NCI-H748 (cell line): ENCODE data around the gene KIF23.

ENCODE experiments used
- DNase-seq: peaks from one replicate; lab custom pipeline; 2025; ENCODE audit not compliant: unreplicated experiment; lab: John Stamatoyannopoulos, UW

The KIF23 gene

DNA sequence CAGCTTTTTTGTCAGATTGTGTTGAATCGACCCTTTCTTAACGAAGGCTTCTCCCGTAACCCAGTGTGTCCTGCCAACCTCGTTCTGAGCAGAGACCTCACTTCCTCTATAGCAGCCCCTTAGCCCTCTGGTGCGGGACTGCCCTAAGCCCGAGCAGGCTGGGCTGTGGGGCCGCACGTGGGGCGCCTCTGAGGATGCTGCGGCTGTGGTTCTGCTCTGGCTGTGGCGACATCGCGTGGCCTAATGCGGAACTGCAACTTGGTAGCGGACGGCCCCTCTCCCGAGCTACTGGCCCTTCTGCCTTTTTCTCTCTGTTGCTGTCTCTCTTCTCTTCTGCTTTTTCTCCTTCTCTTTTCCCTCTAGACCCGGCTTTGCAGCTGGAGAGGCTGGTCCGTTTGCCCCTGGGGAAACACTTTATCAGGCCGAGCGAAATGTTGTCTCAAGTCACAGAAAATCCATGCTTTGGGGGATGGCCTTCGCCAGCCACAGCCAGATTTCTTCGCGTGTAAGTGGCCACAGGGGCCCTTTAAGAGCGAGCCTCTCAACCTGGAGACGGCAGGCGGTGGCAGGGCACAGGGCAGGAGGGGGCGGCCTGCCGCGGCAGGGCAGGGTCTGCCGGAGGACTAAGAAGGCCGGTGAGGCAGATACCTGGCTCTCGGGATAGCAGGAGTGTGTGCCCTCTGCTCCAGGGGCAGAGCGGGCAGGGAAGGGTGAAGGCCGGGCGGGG, 19.4 kb upstream of the KIF23 start:
- peak; percentile 51 for DNase-seq

DNA sequence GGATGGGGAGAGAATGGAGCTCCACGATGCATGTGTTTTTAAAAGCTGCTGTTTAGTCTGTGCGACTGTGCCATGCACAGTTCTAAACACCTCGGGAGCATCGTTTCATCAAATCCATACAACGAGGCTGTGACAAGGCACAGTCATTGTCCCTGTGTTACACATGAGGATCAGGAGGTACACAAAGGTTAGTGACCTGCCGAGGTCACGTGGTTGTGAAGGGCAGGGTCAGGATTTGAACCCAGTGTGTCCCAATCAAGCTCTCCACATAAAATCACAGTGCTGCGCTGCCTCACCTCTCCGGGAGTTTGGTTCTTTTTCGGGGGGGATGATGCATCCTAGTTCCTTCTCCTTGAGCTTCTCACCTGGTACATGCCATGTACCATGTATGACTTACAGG, 18.7 kb upstream of the KIF23 start:
- no peak for DNase-seq

DNA sequence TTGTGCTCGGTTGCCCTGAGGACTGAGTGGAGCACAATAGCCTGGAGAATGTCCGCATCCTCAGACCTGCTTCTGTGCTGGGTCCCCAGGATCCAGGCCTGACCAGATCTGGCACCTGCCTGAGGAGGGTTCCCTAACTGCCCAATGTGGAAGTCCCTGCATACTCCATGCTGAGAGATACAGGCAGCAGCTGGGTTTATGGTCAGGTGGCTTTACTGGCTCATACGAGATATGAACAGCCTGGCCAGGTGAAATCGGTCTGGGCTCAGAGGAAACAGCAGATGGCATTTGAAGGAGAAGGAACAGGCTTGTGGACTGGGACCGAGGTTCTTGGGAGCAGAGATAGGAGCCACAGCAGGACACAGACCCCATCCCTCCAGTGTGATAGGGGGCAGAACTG, 18.2 kb upstream of the KIF23 start:
- no peak for DNase-seq

DNA sequence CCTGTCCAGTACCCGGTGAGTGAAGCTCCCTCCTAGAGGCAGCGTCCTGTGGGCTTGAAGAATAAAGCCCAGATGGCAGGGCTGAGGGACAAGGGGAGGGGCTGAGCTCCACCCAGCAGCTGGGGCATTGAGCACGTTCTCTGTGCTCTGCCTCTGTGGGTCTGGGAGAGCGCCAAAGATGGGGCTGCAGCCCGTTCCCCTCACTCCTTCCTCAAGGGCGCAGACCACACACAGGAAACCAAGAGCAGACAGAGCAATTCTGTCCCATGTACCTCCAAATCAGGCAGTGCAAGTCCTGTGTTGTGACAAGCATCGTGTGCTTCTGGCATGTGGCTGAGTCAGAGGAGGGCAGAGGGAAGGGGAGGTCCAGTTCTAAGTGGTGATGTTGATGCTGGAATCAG, 15.7 kb upstream of the KIF23 start:
- DNase-seq: no peak

DNA sequence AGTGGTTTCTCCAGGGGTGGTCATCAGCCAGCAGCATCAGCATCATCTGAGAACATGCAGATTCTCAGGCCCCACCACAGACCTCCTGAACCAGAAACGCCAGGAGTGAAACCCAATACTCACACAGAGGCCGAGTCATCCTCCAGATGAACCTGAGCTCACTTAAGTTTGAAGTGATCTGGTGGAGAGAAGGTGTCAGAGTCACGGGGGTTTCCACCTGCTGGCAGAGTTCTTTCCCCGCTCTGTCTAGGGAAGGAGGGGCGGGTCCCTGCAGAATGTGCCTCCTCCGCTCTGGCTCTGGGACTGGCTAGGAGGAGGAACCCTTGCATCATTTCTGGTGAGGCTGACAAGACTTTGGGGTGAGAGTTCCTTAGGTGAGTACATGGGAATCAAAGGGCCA, 13.3 kb upstream of the KIF23 start:
- no peak for DNase-seq

DNA sequence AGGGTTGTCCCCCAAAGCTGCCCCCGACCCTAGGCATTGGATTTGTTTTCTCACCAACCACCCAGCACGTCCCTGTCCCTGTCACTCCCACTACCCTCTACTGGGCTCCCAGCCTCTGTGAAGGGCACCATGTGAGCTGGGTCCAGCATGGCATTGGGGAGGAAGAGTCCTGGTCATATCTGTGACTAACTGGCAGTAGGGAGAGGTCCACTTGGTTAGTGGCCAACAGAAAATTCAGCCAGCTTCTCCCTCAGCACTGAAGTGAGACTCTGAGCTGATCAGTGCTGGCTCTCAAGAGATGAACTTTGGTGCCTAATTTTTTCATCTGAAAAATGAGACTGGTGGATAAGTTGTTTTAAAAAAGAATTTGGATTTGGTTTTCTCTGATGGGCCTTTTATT, 11.3 kb upstream of the KIF23 start:
- DNase-seq: no peak

- no peak for DNase-seq
These were observed 10.6 kb upstream of the KIF23 start for GRCh38 chr15:69403594-69403993.

DNA sequence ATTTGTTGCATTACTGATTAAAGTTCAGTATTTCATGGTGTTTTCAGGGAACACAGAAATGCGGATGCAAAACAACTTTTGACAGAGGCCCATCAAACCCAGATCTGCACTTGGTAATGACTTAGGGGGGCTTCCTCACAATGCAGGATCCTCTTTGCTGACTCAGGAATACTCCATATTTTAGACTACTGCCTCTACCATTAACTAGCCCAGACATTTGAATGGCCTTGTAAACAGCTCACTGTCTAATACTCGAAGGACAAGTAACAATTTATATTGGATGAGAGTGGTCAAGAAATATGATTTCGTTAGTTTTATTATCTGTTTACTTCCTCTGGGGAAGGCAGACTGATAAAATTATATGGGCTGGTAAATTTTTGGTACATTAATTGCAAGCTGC, 9.0 kb upstream of the KIF23 start:
- no peak for DNase-seq

DNA sequence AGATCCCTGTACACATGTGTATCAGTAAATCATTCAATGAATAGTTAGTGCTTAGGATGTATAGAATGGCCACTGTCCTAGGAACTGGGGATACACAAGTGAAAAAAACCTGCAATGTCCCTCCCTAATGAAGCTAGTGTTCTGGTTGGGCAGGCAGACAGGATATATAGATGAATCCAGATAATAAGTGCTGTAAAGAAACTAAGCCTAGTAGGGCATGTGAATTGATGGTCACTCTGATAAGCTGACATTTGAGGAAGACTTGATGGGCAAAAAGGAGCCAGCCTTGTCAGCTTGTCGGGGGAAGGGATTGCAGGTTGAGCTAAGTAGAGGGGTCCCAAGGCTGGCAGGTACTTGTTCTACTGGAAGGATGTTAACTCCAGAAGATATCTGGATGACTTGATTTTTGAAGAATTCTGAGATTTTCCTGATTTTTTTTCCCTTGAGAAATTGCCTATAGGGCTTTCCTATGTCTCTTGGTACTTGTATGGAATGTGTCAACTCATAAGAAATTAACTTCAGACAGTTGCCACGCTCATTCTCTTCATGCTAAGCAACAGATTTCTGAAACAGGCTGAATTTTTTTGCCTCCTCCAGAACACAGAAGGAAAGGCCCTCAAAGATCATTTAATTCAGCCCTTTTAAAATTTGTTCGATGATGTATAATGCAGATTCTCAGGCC, 6.3 kb upstream of the KIF23 start:
- no peak for DNase-seq

DNA sequence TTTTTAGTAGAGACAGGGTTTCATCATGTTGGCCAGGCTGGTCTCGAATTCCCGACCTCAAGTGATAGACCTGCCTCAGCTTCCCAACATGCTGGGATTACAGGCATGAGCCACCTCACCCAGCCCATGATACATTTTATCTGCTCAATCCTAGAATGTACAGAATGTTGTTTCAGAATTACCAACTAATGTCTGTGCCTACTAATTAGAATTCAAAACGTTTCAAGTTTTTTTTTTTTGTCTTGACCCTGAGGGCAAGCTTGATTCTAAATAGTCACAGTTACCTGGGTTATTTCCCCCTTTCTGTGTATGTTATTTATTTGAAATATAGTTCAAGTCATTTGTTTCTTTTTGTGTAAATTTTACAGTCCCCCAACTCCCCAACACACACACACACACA, 5.3 kb upstream of the KIF23 start:
- DNase-seq: no peak

DNA sequence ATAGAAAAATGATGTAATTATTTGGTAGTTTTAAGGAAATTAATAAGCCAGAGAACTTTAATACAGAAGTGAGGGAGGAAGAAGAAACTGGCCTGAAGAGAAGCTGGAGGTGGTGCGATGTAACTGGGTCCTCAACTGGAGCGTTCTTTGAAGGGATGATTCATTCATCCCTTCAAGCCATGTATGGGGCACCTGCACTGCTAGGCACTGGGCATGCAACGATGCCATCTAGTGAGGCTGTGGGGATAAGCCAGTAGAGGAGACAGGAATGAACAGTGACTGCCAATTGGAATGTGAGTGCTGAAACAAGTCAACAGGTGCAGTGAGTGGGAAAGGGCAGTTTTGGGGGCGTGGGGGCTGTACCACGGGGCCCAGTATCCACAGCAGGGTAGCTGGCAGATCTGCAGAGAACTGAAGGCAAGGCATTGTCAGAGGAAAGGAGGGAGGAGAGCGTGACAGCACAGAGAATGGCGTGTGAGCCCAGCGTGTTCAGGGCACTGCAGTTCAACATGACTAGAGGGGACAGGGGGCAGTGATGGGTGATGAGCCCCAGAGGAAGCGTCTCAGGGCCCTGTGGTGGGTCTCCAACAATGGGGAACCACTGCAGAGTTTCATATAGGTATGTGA, 3.8 kb upstream of the KIF23 start:
- peak; percentile 12 for DNase-seq

DNA sequence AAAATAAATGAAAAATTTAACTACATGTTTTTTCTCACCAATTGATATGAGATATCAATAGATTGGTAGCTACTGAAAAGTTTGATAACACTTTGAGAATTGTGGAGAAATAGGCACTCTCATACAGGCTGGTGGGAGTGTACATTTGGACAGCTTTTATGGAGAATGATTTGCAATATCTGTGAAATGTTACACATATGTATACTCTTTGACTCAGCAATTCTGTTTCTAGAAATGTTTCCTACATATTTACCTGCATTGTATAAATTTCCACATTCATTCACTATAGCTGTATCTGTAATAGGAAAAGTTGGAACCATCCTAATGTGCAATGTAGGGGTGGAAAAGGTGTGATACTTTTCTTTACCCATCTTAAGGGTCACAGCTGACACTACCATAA, 1.9 kb upstream of the KIF23 start:
- no peak for DNase-seq

- DNase-seq: no peak
These were observed 1.4 kb upstream of the KIF23 start for GRCh38 chr15:69412701-69413100.

DNA sequence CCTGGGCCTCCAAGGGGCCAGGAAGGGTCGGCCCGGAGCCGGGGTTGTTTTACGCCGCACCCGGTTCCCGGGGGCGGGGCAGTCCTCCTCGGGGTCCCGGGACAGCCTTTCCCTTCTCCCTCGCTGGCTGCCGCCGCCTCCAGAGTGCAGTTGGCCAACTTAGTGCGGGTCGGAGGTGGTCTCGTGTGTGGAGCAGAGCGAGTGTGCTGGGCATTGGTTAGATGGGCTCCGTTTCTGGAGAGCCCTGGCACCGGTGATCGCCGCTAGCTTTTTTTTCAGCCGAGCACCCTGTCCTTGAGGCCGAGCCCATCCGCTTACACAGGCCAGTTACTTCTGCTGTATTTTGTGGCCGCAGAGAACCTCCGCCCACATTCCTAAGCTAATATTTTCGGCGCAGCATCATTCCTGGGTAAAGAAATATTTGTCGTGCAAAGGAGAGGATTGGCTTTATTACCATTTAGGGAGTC, 585 bp downstream of the KIF23 start:
- DNase-seq: peak; percentile 44

DNA sequence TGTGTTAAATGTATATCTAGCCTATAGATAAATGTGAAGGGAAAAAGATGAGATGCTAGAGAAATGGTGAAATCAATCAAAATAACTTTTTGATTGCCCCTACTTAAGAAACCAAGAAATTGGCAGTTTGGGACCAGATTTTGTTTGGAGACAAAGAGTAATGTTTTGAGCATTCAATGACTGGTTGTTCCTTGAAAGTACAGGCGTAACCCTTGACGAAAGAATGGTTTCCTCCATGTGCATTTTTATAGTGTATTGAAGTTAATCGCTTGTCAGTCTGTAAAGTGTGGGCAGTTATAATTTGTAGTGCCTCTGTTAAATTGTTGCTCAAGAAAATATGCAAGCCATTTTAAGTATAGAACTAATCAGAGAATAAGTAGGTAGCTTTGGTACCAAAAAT, 1.2 kb downstream of the KIF23 start:
- DNase-seq: no peak

- no peak for DNase-seq
These were observed 3.4 kb downstream of the KIF23 start for GRCh38 chr15:69417581-69417980.

- no peak for DNase-seq
These were observed 7.3 kb downstream of the KIF23 start for GRCh38 chr15:69421498-69421897.

DNA sequence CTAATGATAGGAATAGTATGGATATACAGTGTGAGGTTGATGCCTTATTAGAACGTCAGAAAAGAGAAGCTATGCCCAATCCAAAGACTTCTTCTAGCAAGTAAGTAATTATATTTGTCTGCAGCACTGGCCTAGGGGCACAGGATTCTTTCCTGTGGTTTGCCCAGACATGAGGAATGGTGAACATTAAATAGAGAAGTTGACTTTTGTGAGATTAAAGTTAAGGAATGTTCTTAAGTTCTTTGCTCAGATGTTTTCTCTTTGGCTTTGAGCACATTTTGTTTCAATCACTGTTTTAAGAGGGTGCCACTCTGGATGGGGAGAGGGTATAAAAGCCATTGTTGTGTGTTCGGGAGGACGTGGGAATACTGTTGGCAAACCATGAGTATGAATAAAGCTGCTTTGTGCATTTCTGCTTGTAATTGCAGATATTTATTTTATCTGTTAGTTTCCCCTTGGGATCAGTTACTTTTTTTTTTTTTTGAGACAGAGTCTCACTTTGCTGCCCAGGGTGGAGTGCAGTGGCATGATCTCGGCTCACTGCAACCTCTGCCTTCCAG, 8.3 kb downstream of the KIF23 start:
- no peak for DNase-seq

DNA sequence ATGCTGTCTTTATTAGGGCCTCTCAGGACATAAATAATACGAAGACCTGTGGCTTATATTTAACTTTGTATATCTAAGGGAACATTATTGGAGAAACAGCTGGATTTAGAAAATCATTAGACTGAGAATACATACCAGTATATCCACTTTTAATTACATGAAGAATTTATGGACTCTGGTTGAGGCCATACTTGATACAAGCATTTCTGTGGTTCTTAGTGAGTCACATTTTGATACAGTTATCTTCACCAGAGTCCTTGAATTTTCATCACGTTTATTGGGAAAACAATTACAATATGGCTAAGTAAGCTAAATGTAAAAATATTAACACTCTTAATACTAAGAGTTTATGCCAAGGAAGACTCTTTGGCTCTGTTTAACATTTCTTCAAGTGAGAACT, 9.9 kb downstream of the KIF23 start:
- DNase-seq: no peak

DNA sequence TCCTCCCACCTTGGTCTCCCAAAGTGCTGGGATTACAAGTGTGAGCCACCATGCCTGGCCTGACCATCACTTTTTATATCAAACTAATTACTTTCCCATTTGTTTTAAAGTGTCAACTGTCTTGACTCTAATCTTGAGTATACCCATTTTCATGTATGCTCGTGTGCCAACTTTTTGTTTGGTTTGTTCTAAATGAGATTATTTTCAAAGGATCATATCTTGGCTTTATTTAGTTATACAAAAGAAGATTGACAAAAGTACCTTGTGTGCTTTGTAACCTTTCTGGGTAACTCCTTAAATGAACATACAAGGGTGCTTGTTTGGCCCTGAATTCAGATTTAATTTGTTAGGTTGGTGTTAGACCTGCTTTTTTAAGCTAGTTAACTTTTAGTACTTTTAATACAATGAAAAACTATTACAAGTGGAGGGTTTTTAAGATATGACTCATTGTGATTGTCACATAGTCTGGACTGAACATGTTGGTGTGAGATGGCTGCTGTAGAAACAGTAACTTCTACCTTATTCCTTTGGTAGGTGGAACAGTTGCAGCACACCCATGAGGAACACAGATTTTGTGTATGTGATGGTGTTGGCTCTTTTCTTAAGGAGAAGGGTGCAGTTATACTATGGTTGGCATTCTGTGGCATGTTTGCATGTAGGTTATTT, 10.7 kb downstream of the KIF23 start:
- DNase-seq: no peak

GRCh38 chr15:69433831-69434230, 19.7 kb downstream of the KIF23 start:
- no peak for DNase-seq

- no peak for DNase-seq
These were observed 20.1 kb downstream of the KIF23 start for GRCh38 chr15:69434238-69434637.
